NCI-H2029 (cell line): ENCODE data around the gene FAM3A.
"Not testable (repeated sequence)": the region's sequence is repeated elsewhere in the genome, so short reads cannot be mapped to it uniquely, and the experiment has no call there.

Source experiments
- DNase-seq: peaks from one replicate; lab custom pipeline; 2025; lab: John Stamatoyannopoulos, UW

The FAM3A gene

GRCh38 chrX:154515966-154516655, at the start of gene FAM3A:
Gene FAM3A, minus strand, starts transcription at chrX:154516232. Its CDS starts 460 bp downstream, at chrX:154515772.
- peak; percentile 60 for DNase-seq

GRCh38 chrX:154562295-154562694, 46.3 kb upstream of the FAM3A start:
- not testable (repeated sequence) for DNase-seq

GRCh38 chrX:154560326-154560725, 44.3 kb upstream of the FAM3A start:
- DNase-seq = not testable (repeated sequence)

DNA sequence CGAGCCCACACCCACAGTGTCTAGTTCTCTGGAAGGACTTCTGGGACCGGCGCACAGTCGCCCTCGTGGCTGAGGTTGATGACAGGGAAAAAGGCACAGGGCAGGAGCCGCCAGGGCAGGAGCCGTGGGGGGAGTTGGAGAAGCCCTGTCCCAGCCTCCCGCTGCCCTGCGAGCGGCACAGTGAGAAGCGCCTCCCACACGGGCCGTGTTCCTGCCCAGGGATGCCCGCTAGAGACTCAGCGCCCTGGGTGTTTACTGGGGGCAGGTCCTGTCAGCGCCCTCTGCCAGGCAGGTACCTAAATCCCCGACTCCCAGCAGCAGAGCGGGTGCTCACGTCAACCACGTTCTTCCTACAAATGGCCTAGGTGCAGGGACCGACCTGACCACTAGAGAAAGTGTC, 42.9 kb upstream of the FAM3A start:
- not testable (repeated sequence) for DNase-seq

DNA sequence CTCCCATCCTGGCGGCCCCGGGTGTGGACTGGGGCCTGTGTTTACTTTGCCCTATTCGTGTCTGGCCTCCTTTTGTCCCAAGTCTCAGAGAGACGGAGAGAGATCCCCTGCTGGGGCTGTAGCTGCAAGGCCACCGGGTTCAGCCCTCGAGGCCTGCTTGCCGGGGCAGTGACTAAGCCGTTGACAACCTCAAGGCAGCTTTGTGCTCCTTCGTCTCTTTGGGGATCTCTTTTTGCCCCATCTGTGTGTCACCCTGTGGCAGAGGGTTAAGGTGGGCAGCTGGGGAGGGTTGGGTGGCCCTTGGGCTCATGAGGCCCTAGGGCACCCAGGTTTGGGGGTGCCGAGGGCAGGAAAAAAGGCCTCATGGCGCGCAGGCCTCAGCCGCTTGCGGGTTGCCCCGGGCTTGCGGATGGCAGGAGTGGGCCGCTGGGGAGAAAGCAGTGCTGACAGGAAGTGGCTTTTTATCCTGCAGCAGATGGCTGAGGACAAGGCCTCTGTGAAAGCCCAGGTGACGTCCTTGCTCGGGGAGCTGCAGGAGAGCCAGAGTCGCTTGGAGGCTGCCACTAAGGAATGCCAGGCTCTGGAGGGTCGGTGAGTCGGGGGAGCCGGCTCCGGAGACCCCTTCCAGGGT, 42.1 kb upstream of the FAM3A start:
- DNase-seq = not testable (repeated sequence)

DNA sequence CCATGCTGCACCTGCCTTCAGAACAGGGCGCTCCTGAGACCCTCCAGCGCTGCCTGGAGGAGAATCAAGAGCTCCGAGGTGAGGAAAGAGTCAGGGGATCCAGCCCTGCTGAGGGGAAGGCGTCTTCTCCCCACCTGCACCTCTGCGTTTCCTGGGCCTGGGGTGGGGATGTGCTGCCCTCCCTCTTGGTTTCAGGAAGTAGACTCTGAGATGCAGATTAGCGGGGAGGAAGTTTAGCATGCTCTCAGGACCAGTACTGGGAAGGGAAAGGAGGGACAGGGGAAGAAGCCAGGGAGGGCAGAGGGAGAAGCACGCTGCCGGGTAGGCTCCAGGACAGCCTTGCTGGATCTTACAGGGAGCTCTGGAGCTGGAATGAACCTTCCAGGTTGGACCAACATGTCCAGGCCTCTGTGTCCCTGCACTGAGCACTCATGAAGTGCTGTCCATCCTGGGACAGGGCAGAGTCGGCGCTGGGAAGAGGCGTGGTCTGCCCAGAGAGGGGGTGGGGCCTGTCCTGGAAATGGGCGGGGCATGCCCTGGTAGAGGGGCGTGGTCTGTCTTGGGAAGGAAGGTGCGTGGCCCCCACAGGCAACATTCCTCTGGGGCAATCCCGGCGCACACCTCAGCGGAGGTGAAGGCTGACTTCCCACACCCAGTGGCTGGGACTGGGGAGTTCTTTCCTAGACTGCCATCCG, 36.2 kb upstream of the FAM3A start:
- DNase-seq = not testable (repeated sequence)

DNA sequence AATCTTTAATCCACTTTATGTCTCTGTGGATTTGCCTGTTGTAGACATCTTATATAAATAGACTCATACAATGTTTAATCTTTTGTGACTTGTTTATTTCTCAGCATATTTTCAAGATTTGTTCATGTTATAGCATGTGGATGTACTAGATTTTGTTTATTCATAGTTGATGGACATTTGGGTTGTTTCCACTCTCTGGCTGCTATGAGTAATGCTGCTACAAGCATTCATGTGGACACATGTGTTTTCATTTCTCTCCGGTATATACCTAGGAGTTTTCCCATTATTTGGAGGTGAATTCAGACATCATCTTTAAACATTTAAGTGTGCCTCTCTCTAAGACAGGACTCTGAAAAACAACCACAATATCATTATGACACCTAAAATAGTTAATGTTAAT, 33.7 kb upstream of the FAM3A start:
- DNase-seq = no peak

- no peak for DNase-seq
Measured at GRCh38 chrX:154548028-154548316, 31.9 kb upstream of the FAM3A start.

DNA sequence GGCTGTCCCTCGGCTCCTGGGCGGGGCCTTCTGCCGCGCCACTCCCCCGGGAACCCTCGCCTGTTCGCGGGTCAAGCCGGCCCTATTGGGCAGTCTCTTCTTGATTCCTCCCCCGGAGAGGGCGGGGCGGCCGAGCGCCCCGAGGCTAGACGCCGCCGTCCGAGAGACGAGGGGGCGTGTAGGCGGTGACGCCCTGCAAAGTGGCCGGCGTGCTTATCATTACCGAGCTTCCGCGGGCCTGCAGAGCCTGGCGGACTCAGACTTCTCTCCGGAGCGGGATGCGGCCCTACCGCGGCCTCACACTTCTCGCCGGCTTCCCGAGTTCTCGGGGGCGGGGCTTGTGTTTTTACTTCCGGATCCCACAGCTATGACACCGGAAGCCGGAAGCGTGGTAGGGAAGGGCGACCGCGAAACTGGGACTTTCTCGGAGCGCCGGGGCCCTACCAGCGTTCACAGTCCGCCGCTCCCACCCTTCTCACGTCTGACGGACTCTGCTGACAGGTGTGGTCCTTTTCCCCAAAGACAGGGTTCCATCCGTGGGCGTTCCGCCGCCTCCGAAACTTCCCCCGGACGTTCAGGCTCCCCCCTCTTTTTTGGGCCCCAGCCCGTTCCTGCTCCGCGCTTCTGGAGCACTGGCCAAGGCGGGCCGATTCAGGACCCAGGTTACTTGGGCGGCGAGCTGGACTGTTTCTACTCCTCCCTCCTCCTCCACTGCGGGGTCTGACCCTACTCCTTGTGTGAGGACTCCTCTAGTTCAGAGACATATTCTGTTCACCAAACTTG, 31.4 kb upstream of the FAM3A start, which contains the start of gene IKBKG:
Gene IKBKG (plus strand): TSS at position 376 of the 783 bp plus-strand sequence. CDS start 4,383 bp downstream, outside the sequence.
- DNase-seq = peak; percentile 81

GRCh38 chrX:154546354-154547244, 30.6 kb upstream of the FAM3A start, which contains the start of gene G6PD:
Gene G6PD, minus strand, starts transcription at chrX:154546846. Its CDS starts 691 bp downstream, at chrX:154546155.
- peak; percentile 50 for DNase-seq

- DNase-seq = no peak
Measured at GRCh38 chrX:154545673-154546274, 29.7 kb upstream of the FAM3A start.

DNA sequence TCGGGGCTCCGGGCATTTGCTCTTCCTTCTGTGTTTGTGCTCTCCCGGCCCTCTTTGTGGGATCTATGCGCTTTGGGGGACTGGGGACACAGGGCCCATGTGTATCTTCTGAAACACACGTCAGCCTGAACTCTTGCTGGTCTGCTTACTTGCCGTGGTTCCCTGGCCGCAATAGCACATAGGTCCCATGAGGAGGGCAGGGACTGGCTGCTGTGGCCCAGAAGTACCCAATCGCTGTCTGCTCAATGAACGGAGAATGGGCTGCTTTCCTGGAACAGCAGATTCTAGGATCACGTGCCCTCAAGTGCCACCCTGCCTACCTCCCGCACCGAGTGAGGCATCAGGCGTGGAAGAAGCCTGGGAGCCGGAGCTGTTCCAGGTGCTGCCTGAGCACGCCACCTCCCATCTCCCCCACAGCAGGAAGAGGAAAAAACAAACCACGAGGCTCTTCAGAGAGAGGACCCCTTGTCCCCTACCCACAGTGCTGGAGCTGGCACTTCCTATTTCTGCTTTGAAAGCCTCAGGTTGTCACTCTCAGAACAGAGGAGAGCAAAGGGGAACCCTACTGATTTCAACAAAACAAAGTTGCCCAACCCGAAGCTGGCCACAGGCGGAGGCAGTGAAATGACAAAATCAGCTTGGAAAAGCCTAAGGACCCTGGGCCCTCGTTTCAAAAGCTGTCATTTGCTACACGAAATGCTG, 26.8 kb upstream of the FAM3A start:
- DNase-seq = no peak

DNA sequence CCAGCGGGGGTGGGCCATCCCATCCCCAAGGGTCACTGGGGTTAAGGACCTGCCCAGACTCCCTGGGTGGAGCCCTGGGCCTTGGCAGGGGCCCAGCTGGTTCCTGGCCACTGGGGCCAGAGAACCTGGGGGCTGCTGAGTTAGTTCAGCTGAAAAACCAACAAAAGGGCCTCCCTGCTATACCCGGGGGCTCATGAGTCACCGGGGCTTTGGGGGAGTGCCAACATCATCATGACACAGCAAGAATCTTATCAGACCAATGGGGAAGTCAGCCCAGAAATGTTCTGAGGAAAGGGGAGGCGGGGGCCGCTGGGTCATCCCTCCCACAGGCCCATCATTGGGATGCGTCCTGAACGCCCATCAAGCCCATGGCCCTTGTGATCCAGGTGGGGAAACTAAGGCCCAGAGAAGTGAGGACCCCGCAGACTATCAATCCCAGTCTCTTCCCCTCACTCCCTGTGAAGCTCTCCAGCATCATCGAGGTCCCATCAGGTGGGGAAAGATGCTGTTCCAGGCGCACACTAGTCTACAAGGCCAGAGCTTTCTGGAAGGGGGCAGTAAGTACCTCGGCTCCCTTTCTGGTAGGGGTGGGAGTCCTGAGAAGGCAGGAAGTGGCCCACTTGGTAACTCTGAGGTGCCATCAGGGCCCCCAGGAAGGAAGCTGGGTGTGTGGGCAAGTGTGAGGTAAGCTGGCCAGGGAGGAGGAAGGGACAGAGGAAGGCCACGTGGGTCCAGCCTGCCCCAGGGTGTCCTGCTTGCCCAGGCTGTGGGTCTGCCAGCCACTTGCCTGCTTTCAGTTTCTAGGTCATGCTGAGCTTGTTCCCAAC, 26.1 kb upstream of the FAM3A start:
- DNase-seq = no peak

DNA sequence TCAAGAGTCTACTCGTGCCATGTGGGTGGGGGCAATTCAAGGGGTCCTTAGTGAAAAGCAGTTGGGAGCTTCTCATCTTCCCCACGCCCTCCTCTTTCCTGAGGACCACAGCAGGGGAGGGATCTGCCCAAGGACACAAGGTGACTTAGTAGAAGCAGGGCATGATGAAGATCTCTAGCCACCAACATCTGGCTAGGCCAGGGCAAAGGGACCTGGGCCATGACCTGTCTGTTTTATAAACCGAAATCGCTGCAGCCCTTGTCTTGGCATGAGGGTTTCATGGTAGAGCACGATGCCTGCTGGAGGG, 25.5 kb upstream of the FAM3A start:
- DNase-seq = no peak

GRCh38 chrX:154540897-154541535, 25.0 kb upstream of the FAM3A start:
- DNase-seq = no peak

- DNase-seq = not testable (repeated sequence)
Measured at GRCh38 chrX:154540365-154540764, 24.3 kb upstream of the FAM3A start.

- DNase-seq = no peak
Measured at GRCh38 chrX:154539077-154539476, 23.0 kb upstream of the FAM3A start.

GRCh38 chrX:154535892-154536291, 19.9 kb upstream of the FAM3A start:
- DNase-seq = no peak
